Effector memory CD4-positive, alpha-beta T cell (primary cell): ENCODE data around the gene MYH10.

Experiments used
- DNase-seq, 3 donors: peaks; one replicate each; pipeline ENCODE4 v3.0.0-alpha.2; 2020
- H3K27ac ChIP-seq: 2 replicates; pipeline ENCODE4 v1.7.0; 2013; ENCODE audit warnings: mild to moderate bottlenecking, low read length, moderate library complexity; ENCODE audit not compliant: insufficient read depth, poor library complexity, severe bottlenecking
- H3K27me3 ChIP-seq: replicated peaks from 2 replicates; pipeline ENCODE4 v1.7.0; 2013; ENCODE audit warnings: mild to moderate bottlenecking, low read length; ENCODE audit not compliant: insufficient read depth, control insufficient read depth, poor library complexity, severe bottlenecking
- H3K36me3 ChIP-seq: 2 replicates; pipeline ENCODE4 v1.7.0; 2013; ENCODE audit warnings: mild to moderate bottlenecking, low read length, moderate library complexity; ENCODE audit not compliant: control insufficient read depth, insufficient read depth
- H3K4me1 ChIP-seq: 2 replicates; pipeline ENCODE4 v1.7.0; 2013; ENCODE audit warnings: low read length, mild to moderate bottlenecking; ENCODE audit not compliant: control insufficient read depth, insufficient read depth, poor library complexity, severe bottlenecking
- H3K4me3 ChIP-seq: 2 replicates; pipeline ENCODE4 v1.7.0; 2013; ENCODE audit warnings: low read length, low read depth, mild to moderate bottlenecking; ENCODE audit not compliant: insufficient read depth, poor library complexity, severe bottlenecking
- H3K9me3 ChIP-seq: 2 replicates; pipeline ENCODE4 v1.7.0; 2013; ENCODE audit warnings: mild to moderate bottlenecking, low read length, moderate library complexity; ENCODE audit not compliant: control insufficient read depth

Gene MYH10

GRCh38 chr17:8611137-8611536 lies 19.4 kb downstream of the MYH10 start:
- no peak overlapping the region for H3K4me3 ChIP-seq

GRCh38 chr17:8610558-8610957 lies 20.0 kb downstream of the MYH10 start:
- no peaks in the 10 kb centered on the region for H3K9me3 ChIP-seq
- H3K27ac ChIP-seq, result no peak overlapping the region
- H3K4me1 ChIP-seq, result no peaks in the 10 kb centered on the region
- H3K27me3 ChIP-seq, result no peaks in the 10 kb centered on the region
- H3K4me3 ChIP-seq, result no peak overlapping the region
- H3K36me3 ChIP-seq, result no peaks in the 10 kb centered on the region
- no peak for DNase-seq

More at GRCh38 chr17:8611137-8611536, 19.4 kb downstream of the MYH10 start:
- H3K4me1 ChIP-seq, result no peaks in the 10 kb centered on the region
- no peak for DNase-seq
- no peak overlapping the region for H3K27ac ChIP-seq
- H3K27me3 ChIP-seq, result no peaks in the 10 kb centered on the region
- H3K36me3 ChIP-seq, result no peaks in the 10 kb centered on the region
- no peaks in the 10 kb centered on the region for H3K9me3 ChIP-seq

DNA sequence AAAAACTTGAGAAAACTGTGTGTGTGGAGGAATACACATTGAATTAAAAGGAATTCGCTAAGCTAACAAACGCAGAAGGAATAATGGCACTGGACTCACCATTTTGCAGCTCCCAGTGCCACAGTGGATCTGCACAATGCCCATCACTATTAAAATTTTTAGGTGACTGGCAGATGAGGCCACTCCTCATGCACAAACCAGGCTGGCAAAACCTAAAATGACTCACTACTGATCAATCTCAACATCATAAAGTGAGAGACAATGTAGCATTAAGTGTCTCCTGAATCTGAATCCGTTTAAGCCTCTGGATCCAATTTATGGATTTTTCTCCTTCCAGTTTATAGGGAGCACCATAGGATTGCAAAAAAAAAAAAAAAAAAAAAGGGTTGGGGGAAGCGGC lies 20.6 kb downstream of the MYH10 start:
- H3K9me3 ChIP-seq, result no peaks in the 10 kb centered on the region
- H3K27me3 ChIP-seq, result no peaks in the 10 kb centered on the region
- H3K4me1 ChIP-seq, result no peaks in the 10 kb centered on the region
- H3K4me3 ChIP-seq, result no peak overlapping the region
- no peaks in the 10 kb centered on the region for H3K36me3 ChIP-seq
- DNase-seq, result no peak
- no peak overlapping the region for H3K27ac ChIP-seq

DNA sequence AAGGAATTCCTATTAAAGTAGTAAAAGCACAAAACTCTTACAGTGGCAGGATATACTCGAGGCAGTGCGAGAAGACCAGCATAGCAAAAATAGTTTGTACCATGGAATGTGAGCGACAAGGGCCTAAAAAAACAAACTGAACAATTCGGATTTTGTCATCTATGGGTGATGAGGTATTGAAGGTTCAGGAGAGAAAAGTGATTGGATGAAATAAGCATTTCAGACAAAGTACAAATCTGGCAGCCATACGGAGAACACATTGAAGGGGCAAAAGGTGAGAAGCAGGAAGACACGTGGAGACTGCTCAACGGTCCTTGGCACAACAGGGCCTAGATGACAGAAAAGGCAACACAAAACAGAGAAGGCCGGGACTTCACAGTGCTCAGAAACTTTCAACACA lies 22.5 kb downstream of the MYH10 start:
- Histone ChIP-seq H3K4me1 (no peaks in the 10 kb centered on the region), H3K27me3 (no peaks in the 10 kb centered on the region), H3K4me3 (no peak overlapping the region), H3K9me3 (no peaks in the 10 kb centered on the region), H3K36me3 (no peaks in the 10 kb centered on the region), H3K27ac (no peak overlapping the region)
- no peak for DNase-seq

GRCh38 chr17:8606401-8606800 lies 24.1 kb downstream of the MYH10 start:
- no peaks in the 10 kb centered on the region for H3K36me3 ChIP-seq
- H3K9me3 ChIP-seq, result no peaks in the 10 kb centered on the region
- H3K4me1 ChIP-seq, result no peaks in the 10 kb centered on the region
- H3K27me3 ChIP-seq, result no peaks in the 10 kb centered on the region
- H3K27ac ChIP-seq, result no peak overlapping the region
- DNase-seq, result no peak
- no peak overlapping the region for H3K4me3 ChIP-seq

- H3K9me3 ChIP-seq, result no peaks in the 10 kb centered on the region
- no peak overlapping the region for H3K27ac ChIP-seq
- DNase-seq, result no peak
Observed at GRCh38 chr17:8602679-8603078, 27.8 kb downstream of the MYH10 start.

GRCh38 chr17:8599351-8600011 lies 31.0 kb downstream of the MYH10 start:
- Histone ChIP-seq H3K27ac (no peak overlapping the region), H3K27me3 (no peaks in the 10 kb centered on the region), H3K36me3 (no peaks in the 10 kb centered on the region), H3K4me3 (no peak overlapping the region), H3K4me1 (no peaks in the 10 kb centered on the region), H3K9me3 (no peaks in the 10 kb centered on the region)
- no peak for DNase-seq

More at GRCh38 chr17:8602679-8603078, 27.8 kb downstream of the MYH10 start:
- H3K4me1 ChIP-seq, result no peaks in the 10 kb centered on the region
- H3K4me3 ChIP-seq, result no peak overlapping the region
- H3K27me3 ChIP-seq, result no peaks in the 10 kb centered on the region
- no peaks in the 10 kb centered on the region for H3K36me3 ChIP-seq

DNA sequence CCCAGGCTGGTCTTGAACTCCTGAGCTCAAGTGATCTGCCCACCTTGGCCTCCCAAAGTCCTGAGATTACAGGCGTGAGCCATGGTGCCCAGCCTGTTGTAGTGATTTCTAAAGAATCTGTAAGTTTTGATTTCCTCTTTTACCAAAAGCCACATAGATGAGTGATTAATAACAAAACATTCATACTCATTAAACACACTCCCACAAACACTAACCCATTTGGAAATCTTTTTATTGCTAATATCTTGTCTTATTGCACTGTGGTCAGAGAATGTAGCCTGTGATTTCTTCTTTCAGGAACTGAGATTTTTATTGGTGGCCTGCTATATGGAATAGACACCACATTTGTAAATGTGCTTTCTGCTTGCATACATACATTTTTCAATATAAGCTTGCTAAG lies 31.6 kb downstream of the MYH10 start:
- Histone ChIP-seq H3K4me3 (no peak overlapping the region), H3K27ac (no peak overlapping the region), H3K36me3 (no peaks in the 10 kb centered on the region), H3K9me3 (no peaks in the 10 kb centered on the region), H3K27me3 (no peaks in the 10 kb centered on the region), H3K4me1 (no peaks in the 10 kb centered on the region)
- DNase-seq, result no peak

- no peak overlapping the region for H3K27ac ChIP-seq
- H3K4me1 ChIP-seq, result no peaks in the 10 kb centered on the region
- H3K4me3 ChIP-seq, result no peak overlapping the region
- no peaks in the 10 kb centered on the region for H3K36me3 ChIP-seq
- no peak for DNase-seq
- H3K9me3 ChIP-seq, result no peaks in the 10 kb centered on the region
- H3K27me3 ChIP-seq, result no peaks in the 10 kb centered on the region
Observed at GRCh38 chr17:8593830-8594229, 36.7 kb downstream of the MYH10 start.

- H3K4me1 ChIP-seq, result no peaks in the 10 kb centered on the region
- no peak overlapping the region for H3K4me3 ChIP-seq
- no peak for DNase-seq
- H3K9me3 ChIP-seq, result no peaks in the 10 kb centered on the region
- no peak overlapping the region for H3K27ac ChIP-seq
- H3K27me3 ChIP-seq, result no peaks in the 10 kb centered on the region
- no peaks in the 10 kb centered on the region for H3K36me3 ChIP-seq
Observed at GRCh38 chr17:8593276-8593675, 37.2 kb downstream of the MYH10 start.
